CD4-positive, alpha-beta memory T cell (primary cell): Measurements from ENCODE around the gene MRPL19. TPM values are rescaled to one million over a fixed set of nuclear protein-coding genes. Genes with fewer than 3 reads are reported as not detected.
A peak's percentile ranks its signal among the peaks of the same experiment; 100 is the strongest.

Experiments
- CTCF ChIA-PET: fragments of 350-600 bp; sonication (Branson Sonifier 250); formaldehyde crosslinking; loops from one replicate; lab custom pipeline; 2021; ENCODE audit warnings: inconsistent platforms; ENCODE audit not compliant: partially characterized antibody; lab: Charles Lee
- POLR2A ChIA-PET: fragments of 350-600 bp; sonication (Branson Sonifier 250); formaldehyde crosslinking; loops from one replicate; lab custom pipeline; 2021; ENCODE audit not compliant: partially characterized antibody; lab: Charles Lee
- DNase-seq, 5 donors: peaks; one replicate each; pipeline versions ENCODE4 v3.0.0 to v3.0.0-alpha.2; 2020 to 2022; ENCODE audit warnings: mixed read lengths in 1 of 5
- H3K27ac ChIP-seq: one replicate; pipeline ENCODE4 v1.7.0; 2013; ENCODE audit warnings: low read depth, low read length
- H3K27me3 ChIP-seq: 2 replicates; pipeline ENCODE4 v1.7.0; 2013; ENCODE audit warnings: mild to moderate bottlenecking, low read length, moderate library complexity; ENCODE audit not compliant: insufficient read depth
- H3K36me3 ChIP-seq: 2 replicates; pipeline ENCODE4 v1.7.0; 2013; ENCODE audit warnings: mild to moderate bottlenecking, low read length, moderate library complexity; ENCODE audit not compliant: insufficient read depth
- H3K4me1 ChIP-seq: 2 replicates; pipeline ENCODE4 v1.7.0; 2013; ENCODE audit warnings: mild to moderate bottlenecking, low read length, moderate library complexity; ENCODE audit not compliant: insufficient read depth
- H3K4me3 ChIP-seq, 2 donors: one replicate each; pipeline ENCODE4 v1.7.0; 2013; ENCODE audit warnings: low read length in 2 of 2, mild to moderate bottlenecking in 1 of 2
- H3K9me3 ChIP-seq, 2 donors: one replicate each; pipeline ENCODE4 v1.7.0; 2013; ENCODE audit warnings: low read length in 2 of 2, control low read depth in 1 of 2; ENCODE audit not compliant: control insufficient read depth in 1 of 2
- H3K27ac Mint-ChIP-seq, 7 donors: one replicate each; pipeline ENCODE4 v1.8.0; 2020 to 2021; ENCODE audit warnings: mixed read lengths in 7 of 7, mild to moderate bottlenecking in 6 of 7, inconsistent platforms in 3 of 7, moderate library complexity in 3 of 7
- H3K27me3 Mint-ChIP-seq, 2 donors: one replicate each; pipeline ENCODE4 v1.8.0; 2020 to 2021; ENCODE audit warnings: mixed read lengths in 2 of 2
- H3K36me3 Mint-ChIP-seq, 2 donors: one replicate each; pipeline ENCODE4 v1.8.0; 2020 to 2021; ENCODE audit warnings: mixed read lengths in 2 of 2, inconsistent platforms in 1 of 2, mild to moderate bottlenecking in 1 of 2
- H3K4me1 Mint-ChIP-seq, 4 donors: one replicate each; pipeline ENCODE4 v1.8.0; 2020 to 2021; ENCODE audit warnings: mixed read lengths in 4 of 4, mild to moderate bottlenecking in 1 of 4
- H3K4me3 Mint-ChIP-seq, 8 donors: one replicate each; pipeline ENCODE4 v1.8.0; 2020 to 2021; ENCODE audit warnings: mixed read lengths in 8 of 8, mild to moderate bottlenecking in 7 of 8, moderate library complexity in 6 of 8, inconsistent platforms in 3 of 8
- H3K9me3 Mint-ChIP-seq, 8 donors: one replicate each; pipeline ENCODE4 v1.8.0; 2020 to 2021; ENCODE audit warnings: mixed read lengths in 8 of 8, mild to moderate bottlenecking in 5 of 8, inconsistent platforms in 3 of 8, moderate library complexity in 1 of 8
- intact Hi-C: fragments of 100-400 bp; cut with micrococcal nuclease; formaldehyde crosslinking; loops from one replicate; pipeline ENCODE4 v1.15.1; 2023
- polyA plus RNA-seq, 2 donors: library from polyadenylated mRNA; unstranded; fragments of 300-500 nt; fragmentation: Illumina TruSeq; gene quantifications; one replicate each; pipeline ENCODE4 v1.2.3, GENCODE V29; 2021
- total RNA-seq, 2 experiments: library from RNA; stranded (reverse); gene quantifications; one replicate each; pipeline ENCODE4 v1.2.3, GENCODE V29; 2021

The MRPL19 gene
- total RNA-seq (10 to 100 TPM; 27.6 to 29.4 TPM), polyA plus RNA-seq (10 to 100 TPM; 29.6 to 35.6 TPM)

DNA sequence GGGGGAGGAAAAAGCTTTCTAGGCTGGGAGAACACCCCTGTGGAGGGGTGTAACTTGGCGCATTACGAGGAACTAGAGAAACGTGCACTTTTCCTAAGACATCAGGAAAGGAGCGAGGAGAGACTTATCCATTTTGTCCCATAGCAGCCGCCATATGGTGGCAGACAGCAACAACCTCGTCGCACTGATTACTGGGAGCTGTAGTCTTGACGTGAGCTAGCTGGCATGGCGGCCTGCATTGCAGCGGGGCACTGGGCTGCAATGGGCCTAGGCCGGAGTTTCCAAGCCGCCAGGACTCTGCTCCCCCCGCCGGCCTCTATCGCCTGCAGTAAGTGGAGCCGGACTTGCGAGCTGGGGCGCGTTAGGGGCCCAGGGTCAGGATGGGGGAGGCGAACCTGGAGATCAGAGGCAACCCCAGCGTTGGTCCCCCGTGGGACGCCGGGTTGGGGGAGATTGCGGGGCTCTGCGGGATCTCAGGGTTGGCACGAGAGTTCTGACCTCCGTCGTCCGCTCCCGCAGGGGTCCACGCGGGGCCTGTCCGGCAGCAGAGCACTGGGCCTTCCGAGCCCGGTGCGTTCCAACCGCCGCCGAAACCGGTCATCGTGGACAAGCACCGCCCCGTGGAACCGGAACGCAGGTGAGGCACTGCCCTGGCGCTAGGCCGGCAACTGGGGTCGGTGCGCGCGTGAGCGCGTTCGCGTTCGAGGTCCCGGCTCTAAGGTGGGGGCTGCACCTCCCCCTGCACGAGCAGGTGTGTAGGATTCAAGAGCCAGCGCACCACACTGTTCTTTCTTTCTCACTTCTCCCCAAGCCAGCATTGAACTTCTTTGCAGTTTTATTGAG, at the start of gene MRPL19:
TSS of gene MRPL19 (plus strand) at position 201 of the 843 bp plus-strand sequence. CDS start at position 226, 25 bp downstream.
- ChIA-PET CTCF (interaction anchor here (1.1 to 1.6 kb wide), 4 partner anchors 10 to 38 kb away, joined by 3 to 4 read pairs (median 3); no protein-coding TSS in a partner anchor), POLR2A (interaction anchor here (0.8 to 4.5 kb wide), 4 partner anchors 11 to 1910 kb away, joined by 3 to 29 read pairs (median 4); partner anchors contain the start of genes GCFC2 and TPRKB)
- Histone ChIP-seq H3K27me3 (no peaks in the 10 kb centered on the region), H3K4me3 (peak within 1 kb of the TSS; percentile 74 to 85), H3K27ac (peak within 1 kb of the TSS; percentile 69), H3K4me1 (peaks cover 23% of the 10 kb centered on the region), H3K36me3 (peaks cover 7% of the 10 kb centered on the region), H3K9me3 (no peaks in the 10 kb centered on the region)
- peaks cover 19 to 42% of the 10 kb centered on the region in 2 donors for H3K36me3 Mint-ChIP-seq
- H3K9me3 Mint-ChIP-seq, result peaks cover 0 to 4% (median 0%) of the 10 kb centered on the region in 8 donors
- H3K27me3 Mint-ChIP-seq, result no peaks in the 10 kb centered on the region
- H3K4me3 Mint-ChIP-seq, result peak within 1 kb of the TSS; percentile 89 to 96 (median 95)
- intact Hi-C loops, result loop anchor here (2.0 to 5.0 kb wide), 3 partner anchors 45 to 688 kb away; partner anchors contain the start of genes GCFC2 and POLE4
- peak within 1 kb of the TSS; percentile 85 to 95 (median 94) for H3K27ac Mint-ChIP-seq
- peaks cover 14 to 49% (median 30%) of the 10 kb centered on the region in 4 donors for H3K4me1 Mint-ChIP-seq
- peak; percentile 73 to 77 (median 76) for DNase-seq

- no peaks in the 10 kb centered on the region for H3K36me3 ChIP-seq
- H3K4me3 Mint-ChIP-seq, result no peak overlapping the region
- H3K27me3 ChIP-seq, result no peaks in the 10 kb centered on the region
- H3K4me1 ChIP-seq, result no peaks in the 10 kb centered on the region
- H3K4me1 Mint-ChIP-seq, result no peaks in the 10 kb centered on the region
- H3K4me3 ChIP-seq, result no peak overlapping the region
- H3K27ac Mint-ChIP-seq, result no peak overlapping the region
- no peak for DNase-seq
- H3K9me3 Mint-ChIP-seq, result peaks cover 0 to 2% (median 0%) of the 10 kb centered on the region in 8 donors
- H3K27me3 Mint-ChIP-seq, result peaks cover 4 to 10% of the 10 kb centered on the region in 2 donors
- intact Hi-C loops, result no loop called here
- H3K9me3 ChIP-seq, result no peaks in the 10 kb centered on the region
- ChIA-PET POLR2A (no interaction called here), CTCF (interaction anchor here (0.8 to 3.3 kb wide), 2 partner anchors 10 to 12 kb away, joined by 3 to 14 read pairs; no protein-coding TSS in a partner anchor)
- H3K36me3 Mint-ChIP-seq, result no peaks in the 10 kb centered on the region
- no peak overlapping the region for H3K27ac ChIP-seq
Measured at GRCh38 chr2:75596784-75597183, 49.8 kb upstream of the MRPL19 start.

GRCh38 chr2:75597949-75598348, 48.6 kb upstream of the MRPL19 start:
- H3K36me3 Mint-ChIP-seq, result no peaks in the 10 kb centered on the region
- CTCF ChIA-PET, result interaction anchor here (3.3 to 3.6 kb wide), 2 partner anchors 10 to 11 kb away, joined by 14 to 16 read pairs; no protein-coding TSS in a partner anchor
- Histone ChIP-seq H3K4me3 (no peak overlapping the region), H3K36me3 (no peaks in the 10 kb centered on the region), H3K27ac (no peak overlapping the region), H3K27me3 (no peaks in the 10 kb centered on the region), H3K4me1 (no peaks in the 10 kb centered on the region), H3K9me3 (no peaks in the 10 kb centered on the region)
- no peak overlapping the region for H3K4me3 Mint-ChIP-seq
- no peak overlapping the region for H3K27ac Mint-ChIP-seq
- H3K9me3 Mint-ChIP-seq, result peaks cover 0 to 2% (median 0%) of the 10 kb centered on the region in 8 donors
- no peak for DNase-seq
- H3K27me3 Mint-ChIP-seq, result peaks cover 6 to 10% of the 10 kb centered on the region in 2 donors
- no peaks in the 10 kb centered on the region for H3K4me1 Mint-ChIP-seq
- POLR2A ChIA-PET, result no interaction called here
- intact Hi-C loops, result no loop called here

DNA sequence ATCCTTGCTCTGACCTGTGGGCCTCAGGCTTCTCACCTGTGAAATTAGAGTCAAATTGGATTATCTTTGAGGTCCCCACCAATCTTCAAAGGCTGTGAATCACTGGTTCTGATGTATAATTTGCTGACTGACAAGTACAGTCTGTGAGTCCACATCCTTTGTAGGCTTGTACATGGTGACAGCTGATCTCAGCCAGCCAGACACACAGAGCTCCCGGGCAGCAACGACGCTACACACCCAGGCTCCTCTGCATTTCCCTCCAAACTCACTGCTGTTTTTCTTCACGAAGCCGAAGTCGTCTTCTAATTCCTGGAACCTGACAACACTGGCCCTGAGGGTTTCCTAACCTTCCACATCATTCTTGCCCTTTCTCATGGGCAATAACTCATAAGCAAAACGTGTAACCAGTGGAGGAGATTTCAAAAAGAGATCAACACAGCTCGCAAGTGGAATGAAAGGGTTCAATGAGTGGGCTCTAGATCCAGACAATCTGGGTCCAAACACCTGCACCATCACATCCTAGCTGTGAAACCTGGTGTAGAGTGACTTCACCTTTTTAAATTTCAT, 47.9 kb upstream of the MRPL19 start:
- Mint-ChIP-seq H3K9me3 (peaks cover 0 to 2% (median 0%) of the 10 kb centered on the region in 8 donors), H3K27me3 (peaks cover 8 to 10% of the 10 kb centered on the region in 2 donors), H3K36me3 (no peaks in the 10 kb centered on the region), H3K27ac (no peak overlapping the region), H3K4me1 (no peaks in the 10 kb centered on the region), H3K4me3 (no peak overlapping the region)
- Histone ChIP-seq H3K27me3 (no peaks in the 10 kb centered on the region), H3K27ac (no peak overlapping the region), H3K9me3 (no peaks in the 10 kb centered on the region), H3K4me1 (no peaks in the 10 kb centered on the region), H3K36me3 (no peaks in the 10 kb centered on the region), H3K4me3 (no peak overlapping the region)
- ChIA-PET POLR2A (no interaction called here), CTCF (interaction anchor here (3.6 kb wide), 1 partner anchor 11 kb away, joined by 16 read pairs; no protein-coding TSS in a partner anchor)
- intact Hi-C loops, result no loop called here
- DNase-seq, result no peak

- Histone ChIP-seq H3K9me3 (no peaks in the 10 kb centered on the region), H3K27ac (no peak overlapping the region), H3K27me3 (no peaks in the 10 kb centered on the region), H3K4me3 (no peak overlapping the region), H3K36me3 (no peaks in the 10 kb centered on the region), H3K4me1 (no peaks in the 10 kb centered on the region)
- H3K4me1 Mint-ChIP-seq, result no peaks in the 10 kb centered on the region
- POLR2A ChIA-PET, result no interaction called here
- H3K4me3 Mint-ChIP-seq, result no peak overlapping the region
- intact Hi-C loops, result no loop called here
- CTCF ChIA-PET, result interaction anchor here (3.6 kb wide), 1 partner anchor 9 kb away, joined by 16 read pairs; no protein-coding TSS in a partner anchor
- peaks cover 0 to 2% (median 0%) of the 10 kb centered on the region in 8 donors for H3K9me3 Mint-ChIP-seq
- H3K27me3 Mint-ChIP-seq, result peaks cover 14 to 15% of the 10 kb centered on the region in 2 donors
- H3K27ac Mint-ChIP-seq, result no peak overlapping the region
- no peaks in the 10 kb centered on the region for H3K36me3 Mint-ChIP-seq
- DNase-seq, result no peak
Measured at GRCh38 chr2:75600461-75601011, 46.0 kb upstream of the MRPL19 start.

DNA sequence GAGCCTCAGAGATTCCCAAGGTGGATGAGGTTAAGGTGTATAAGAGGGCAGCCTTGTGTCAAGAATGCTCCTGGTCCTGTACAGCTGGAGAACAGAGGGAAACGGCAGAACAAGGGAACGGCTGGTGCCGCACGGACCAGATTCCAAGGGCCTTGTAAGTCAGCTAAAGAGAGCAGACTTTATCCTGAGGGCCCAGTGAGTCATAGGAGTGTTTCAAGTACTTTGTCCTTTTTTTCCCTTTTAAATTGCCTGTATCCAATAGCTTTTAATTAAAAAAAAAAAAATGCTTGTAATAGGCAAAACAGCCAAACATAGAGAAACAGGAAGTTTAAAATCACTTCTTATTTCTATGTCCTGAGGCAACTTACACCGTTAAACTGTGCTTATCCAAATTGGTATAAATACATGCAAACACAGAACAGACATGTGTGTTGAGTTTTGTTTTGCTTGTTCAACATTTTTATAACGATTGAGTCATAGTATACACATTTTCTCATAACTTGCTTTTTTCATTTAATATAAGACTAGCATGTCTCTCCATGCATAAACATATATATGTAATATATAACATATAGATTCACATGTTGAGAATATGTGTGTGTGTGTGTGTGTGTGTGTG, 43.8 kb upstream of the MRPL19 start:
- no peaks in the 10 kb centered on the region for H3K27me3 ChIP-seq
- Mint-ChIP-seq H3K27me3 (peaks cover 17 to 23% of the 10 kb centered on the region in 2 donors), H3K4me3 (no peak overlapping the region), H3K36me3 (no peaks in the 10 kb centered on the region), H3K27ac (no peak overlapping the region), H3K9me3 (peaks cover 0 to 2% (median 0%) of the 10 kb centered on the region in 8 donors), H3K4me1 (no peaks in the 10 kb centered on the region)
- no peak overlapping the region for H3K27ac ChIP-seq
- ChIA-PET CTCF (no interaction called here), POLR2A (no interaction called here)
- intact Hi-C loops, result no loop called here
- no peaks in the 10 kb centered on the region for H3K4me1 ChIP-seq
- no peaks in the 10 kb centered on the region for H3K9me3 ChIP-seq
- H3K4me3 ChIP-seq, result no peak overlapping the region
- H3K36me3 ChIP-seq, result no peaks in the 10 kb centered on the region
- no peak for DNase-seq
